ENCODE measurements around the gene ORMDL2. TPM values are rescaled to one million over a fixed set of nuclear protein-coding genes. Genes with fewer than 3 reads are reported as not detected.

Gene ORMDL2
- total and polyA plus RNA-seq, 2 experiments from 2014 or later, result 18.0 to 55.1 TPM

DNA sequence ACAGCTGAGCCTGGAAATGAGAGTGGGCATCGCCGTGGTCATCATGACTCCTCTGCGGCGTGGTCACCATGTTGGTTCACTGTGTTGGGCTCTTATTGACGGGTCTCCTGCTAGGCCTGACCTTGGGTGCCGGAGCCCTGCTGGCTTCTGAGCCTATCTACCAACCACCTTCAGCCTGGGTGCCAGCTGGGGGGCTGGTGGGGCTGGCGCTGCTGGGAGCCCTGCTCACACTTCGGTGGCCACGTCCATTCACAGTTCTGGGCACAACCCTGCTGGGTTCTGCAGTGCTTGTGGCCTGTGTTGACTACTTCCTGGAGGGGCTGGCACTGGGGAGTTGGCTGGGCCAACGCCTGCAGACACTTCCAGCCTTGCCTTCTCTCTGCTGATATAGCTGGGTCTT lies 15.2 kb downstream of the ORMDL2 start:
- no peak for ATAC-seq
- Histone ChIP-seq H3K9me2 (ENCODE audit: insufficient read depth) (no peaks in the 10 kb centered on the region), H3K27me3 (ENCODE audit: insufficient read depth) (no peaks in the 10 kb centered on the region), H3K4me3 (no peak overlapping the region), H3K4me2 (no peak overlapping the region), H3K27ac (ENCODE audit: low read depth) (no peak overlapping the region), H2AFZ (no peak overlapping the region), H4K20me1 (replicated peaks; ENCODE audit: insufficient read depth) (no peaks in the 10 kb centered on the region), H3K79me2 (replicated peaks; ENCODE audit: insufficient read depth) (peaks cover 10% of the 10 kb centered on the region), H3F3A (replicated peaks; ENCODE audit: low read depth) (peaks cover 25% of the 10 kb centered on the region), H3K36me3 (ENCODE audit: insufficient read depth) (no peaks in the 10 kb centered on the region), H3K4me1 (ENCODE audit: insufficient read depth) (peaks cover 15% of the 10 kb centered on the region)
- Mint-ChIP-seq H3K9me3 (no peaks in the 10 kb centered on the region), H3K4me3 (no peak overlapping the region), H3K27ac (no peak overlapping the region), H3K4me1 (peaks cover 30% of the 10 kb centered on the region), H3K36me3 (ENCODE audit: low read depth) (no peaks in the 10 kb centered on the region; the same call in 1 of the 3 replicates), H3K27me3 (ENCODE audit: insufficient read depth, low read depth, poor library complexity) (peaks cover 12% of the 10 kb centered on the region)
- TF ChIP-seq STAT1 (IDR thresholded peaks at IDR 0.05; ENCODE audit: unreplicated experiment) (no peak), ZNF331 (CRISPR knock-in tag; IDR thresholded peaks at IDR 0.05; ENCODE audit: low read depth) (no peak), EZH2 (IDR thresholded peaks at IDR 0.05; ENCODE audit: low read depth, unreplicated experiment) (no peak), NANOG (IDR thresholded peaks at IDR 0.05; ENCODE audit: borderline replicate concordance) (no peak), CTCF (conservative IDR thresholded peaks at IDR 0.05; ENCODE audit: low read depth in 2 of 2) (no peak), CREB1 (CRISPR knock-in tag; IDR thresholded peaks at IDR 0.05; ENCODE audit: low read depth) (no peak), EZH2phosphoT487 (IDR thresholded peaks at IDR 0.05; ENCODE audit: unreplicated experiment) (no peak), POLR2AphosphoS5 (IDR thresholded peaks at IDR 0.05; ENCODE audit: low read depth) (no peak), JUNB (IDR thresholded peaks at IDR 0.05; ENCODE audit: unreplicated experiment) (no peak), ZNF114 (CRISPR knock-in tag; IDR thresholded peaks at IDR 0.05) (no peak)
- TF ChIP-seq, protein P1, sequence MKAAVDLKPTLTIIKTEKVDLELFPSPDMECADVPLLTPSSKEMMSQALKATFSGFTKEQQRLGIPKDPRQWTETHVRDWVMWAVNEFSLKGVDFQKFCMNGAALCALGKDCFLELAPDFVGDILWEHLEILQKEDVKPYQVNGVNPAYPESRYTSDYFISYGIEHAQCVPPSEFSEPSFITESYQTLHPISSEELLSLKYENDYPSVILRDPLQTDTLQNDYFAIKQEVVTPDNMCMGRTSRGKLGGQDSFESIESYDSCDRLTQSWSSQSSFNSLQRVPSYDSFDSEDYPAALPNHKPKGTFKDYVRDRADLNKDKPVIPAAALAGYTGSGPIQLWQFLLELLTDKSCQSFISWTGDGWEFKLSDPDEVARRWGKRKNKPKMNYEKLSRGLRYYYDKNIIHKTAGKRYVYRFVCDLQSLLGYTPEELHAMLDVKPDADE (IDR thresholded peaks at IDR 0.05), result no peak
- TF ChIP-seq, protein P2, sequence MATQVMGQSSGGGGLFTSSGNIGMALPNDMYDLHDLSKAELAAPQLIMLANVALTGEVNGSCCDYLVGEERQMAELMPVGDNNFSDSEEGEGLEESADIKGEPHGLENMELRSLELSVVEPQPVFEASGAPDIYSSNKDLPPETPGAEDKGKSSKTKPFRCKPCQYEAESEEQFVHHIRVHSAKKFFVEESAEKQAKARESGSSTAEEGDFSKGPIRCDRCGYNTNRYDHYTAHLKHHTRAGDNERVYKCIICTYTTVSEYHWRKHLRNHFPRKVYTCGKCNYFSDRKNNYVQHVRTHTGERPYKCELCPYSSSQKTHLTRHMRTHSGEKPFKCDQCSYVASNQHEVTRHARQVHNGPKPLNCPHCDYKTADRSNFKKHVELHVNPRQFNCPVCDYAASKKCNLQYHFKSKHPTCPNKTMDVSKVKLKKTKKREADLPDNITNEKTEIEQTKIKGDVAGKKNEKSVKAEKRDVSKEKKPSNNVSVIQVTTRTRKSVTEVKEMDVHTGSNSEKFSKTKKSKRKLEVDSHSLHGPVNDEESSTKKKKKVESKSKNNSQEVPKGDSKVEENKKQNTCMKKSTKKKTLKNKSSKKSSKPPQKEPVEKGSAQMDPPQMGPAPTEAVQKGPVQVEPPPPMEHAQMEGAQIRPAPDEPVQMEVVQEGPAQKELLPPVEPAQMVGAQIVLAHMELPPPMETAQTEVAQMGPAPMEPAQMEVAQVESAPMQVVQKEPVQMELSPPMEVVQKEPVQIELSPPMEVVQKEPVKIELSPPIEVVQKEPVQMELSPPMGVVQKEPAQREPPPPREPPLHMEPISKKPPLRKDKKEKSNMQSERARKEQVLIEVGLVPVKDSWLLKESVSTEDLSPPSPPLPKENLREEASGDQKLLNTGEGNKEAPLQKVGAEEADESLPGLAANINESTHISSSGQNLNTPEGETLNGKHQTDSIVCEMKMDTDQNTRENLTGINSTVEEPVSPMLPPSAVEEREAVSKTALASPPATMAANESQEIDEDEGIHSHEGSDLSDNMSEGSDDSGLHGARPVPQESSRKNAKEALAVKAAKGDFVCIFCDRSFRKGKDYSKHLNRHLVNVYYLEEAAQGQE (IDR thresholded peaks at IDR 0.05; ENCODE audit: unreplicated experiment), result no peak
- TF ChIP-seq, protein P3, sequence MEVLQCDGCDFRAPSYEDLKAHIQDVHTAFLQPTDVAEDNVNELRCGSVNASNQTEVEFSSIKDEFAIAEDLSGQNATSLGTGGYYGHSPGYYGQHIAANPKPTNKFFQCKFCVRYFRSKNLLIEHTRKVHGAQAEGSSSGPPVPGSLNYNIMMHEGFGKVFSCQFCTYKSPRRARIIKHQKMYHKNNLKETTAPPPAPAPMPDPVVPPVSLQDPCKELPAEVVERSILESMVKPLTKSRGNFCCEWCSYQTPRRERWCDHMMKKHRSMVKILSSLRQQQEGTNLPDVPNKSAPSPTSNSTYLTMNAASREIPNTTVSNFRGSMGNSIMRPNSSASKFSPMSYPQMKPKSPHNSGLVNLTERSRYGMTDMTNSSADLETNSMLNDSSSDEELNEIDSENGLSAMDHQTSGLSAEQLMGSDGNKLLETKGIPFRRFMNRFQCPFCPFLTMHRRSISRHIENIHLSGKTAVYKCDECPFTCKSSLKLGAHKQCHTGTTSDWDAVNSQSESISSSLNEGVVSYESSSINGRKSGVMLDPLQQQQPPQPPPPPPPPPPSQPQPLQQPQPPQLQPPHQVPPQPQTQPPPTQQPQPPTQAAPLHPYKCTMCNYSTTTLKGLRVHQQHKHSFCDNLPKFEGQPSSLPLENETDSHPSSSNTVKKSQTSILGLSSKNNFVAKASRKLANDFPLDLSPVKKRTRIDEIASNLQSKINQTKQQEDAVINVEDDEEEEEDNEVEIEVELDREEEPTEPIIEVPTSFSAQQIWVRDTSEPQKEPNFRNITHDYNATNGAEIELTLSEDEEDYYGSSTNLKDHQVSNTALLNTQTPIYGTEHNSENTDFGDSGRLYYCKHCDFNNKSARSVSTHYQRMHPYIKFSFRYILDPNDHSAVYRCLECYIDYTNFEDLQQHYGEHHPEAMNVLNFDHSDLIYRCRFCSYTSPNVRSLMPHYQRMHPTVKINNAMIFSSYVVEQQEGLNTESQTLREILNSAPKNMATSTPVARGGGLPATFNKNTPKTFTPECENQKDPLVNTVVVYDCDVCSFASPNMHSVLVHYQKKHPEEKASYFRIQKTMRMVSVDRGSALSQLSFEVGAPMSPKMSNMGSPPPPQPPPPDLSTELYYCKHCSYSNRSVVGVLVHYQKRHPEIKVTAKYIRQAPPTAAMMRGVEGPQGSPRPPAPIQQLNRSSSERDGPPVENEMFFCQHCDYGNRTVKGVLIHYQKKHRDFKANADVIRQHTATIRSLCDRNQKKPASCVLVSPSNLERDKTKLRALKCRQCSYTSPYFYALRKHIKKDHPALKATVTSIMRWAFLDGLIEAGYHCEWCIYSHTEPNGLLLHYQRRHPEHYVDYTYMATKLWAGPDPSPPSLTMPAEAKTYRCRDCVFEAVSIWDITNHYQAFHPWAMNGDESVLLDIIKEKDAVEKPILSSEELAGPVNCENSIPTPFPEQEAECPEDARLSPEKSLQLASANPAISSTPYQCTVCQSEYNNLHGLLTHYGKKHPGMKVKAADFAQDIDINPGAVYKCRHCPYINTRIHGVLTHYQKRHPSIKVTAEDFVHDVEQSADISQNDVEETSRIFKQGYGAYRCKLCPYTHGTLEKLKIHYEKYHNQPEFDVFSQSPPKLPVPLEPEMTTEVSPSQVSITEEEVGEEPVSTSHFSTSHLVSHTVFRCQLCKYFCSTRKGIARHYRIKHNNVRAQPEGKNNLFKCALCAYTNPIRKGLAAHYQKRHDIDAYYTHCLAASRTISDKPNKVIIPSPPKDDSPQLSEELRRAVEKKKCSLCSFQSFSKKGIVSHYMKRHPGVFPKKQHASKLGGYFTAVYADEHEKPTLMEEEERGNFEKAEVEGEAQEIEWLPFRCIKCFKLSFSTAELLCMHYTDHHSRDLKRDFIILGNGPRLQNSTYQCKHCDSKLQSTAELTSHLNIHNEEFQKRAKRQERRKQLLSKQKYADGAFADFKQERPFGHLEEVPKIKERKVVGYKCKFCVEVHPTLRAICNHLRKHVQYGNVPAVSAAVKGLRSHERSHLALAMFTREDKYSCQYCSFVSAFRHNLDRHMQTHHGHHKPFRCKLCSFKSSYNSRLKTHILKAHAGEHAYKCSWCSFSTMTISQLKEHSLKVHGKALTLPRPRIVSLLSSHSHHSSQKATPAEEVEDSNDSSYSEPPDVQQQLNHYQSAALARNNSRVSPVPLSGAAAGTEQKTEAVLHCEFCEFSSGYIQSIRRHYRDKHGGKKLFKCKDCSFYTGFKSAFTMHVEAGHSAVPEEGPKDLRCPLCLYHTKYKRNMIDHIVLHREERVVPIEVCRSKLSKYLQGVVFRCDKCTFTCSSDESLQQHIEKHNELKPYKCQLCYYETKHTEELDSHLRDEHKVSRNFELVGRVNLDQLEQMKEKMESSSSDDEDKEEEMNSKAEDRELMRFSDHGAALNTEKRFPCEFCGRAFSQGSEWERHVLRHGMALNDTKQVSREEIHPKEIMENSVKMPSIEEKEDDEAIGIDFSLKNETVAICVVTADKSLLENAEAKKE (CRISPR knock-in tag; IDR thresholded peaks at IDR 0.05), result no peak
- DNase-seq (ENCODE audit: low spot score), result no peak
